Spleen (tissue), 7 donors: ENCODE results near the gene CCNB3.

Source experiments
- CTCF ChIP-seq, 11 experiments: fragments of 200-600 bp in 7 of 11; fragments of 450-650 bp in 4 of 11; sonication (generic) in 4 of 11; IDR thresholded peaks in 8 of 11; conservative IDR thresholded peaks in 3 of 11; 1 replicate in 7 of 11; 2 replicates in 4 of 11; pipeline versions ENCODE4 v1.4.0 to v1.8.0; 2016 to 2021; ENCODE audit warnings: antibody characterized with exemption in 11 of 11, inconsistent platforms in 4 of 11, mild to moderate bottlenecking in 1 of 11
- POLR2A ChIP-seq, 3 donors: fragments of 450-650 bp; IDR thresholded peaks; one replicate each; pipeline ENCODE4 v1.5.1; 2017; ENCODE audit warnings: antibody characterized with exemption in 3 of 3, mild to moderate bottlenecking in 1 of 3
- POLR2AphosphoS5 ChIP-seq, 3 donors: sonication (generic); formaldehyde crosslinking; IDR thresholded peaks; one replicate each; pipeline ENCODE4 v1.5.1; 2017; ENCODE audit warnings: antibody characterized with exemption in 3 of 3
- donor health status: DM: no; HTN: no; CAD: no; lungs with moderate emphysema.
- donor health status: DM: no; HTN: no; CAD: no.
- donor health status: DM: no; HTN: no; CAD: no.

- no peak for TF ChIP-seq POLR2A (IDR thresholded peaks at IDR 0.05)
- no peak for TF ChIP-seq CTCF (IDR thresholded peaks at IDR 0.05 in 8 of 11, conservative IDR thresholded peaks at IDR 0.05 in 3 of 11)
- TF ChIP-seq POLR2AphosphoS5 (IDR thresholded peaks at IDR 0.05) = no peak
Measured at GRCh38 chrX:50183891-50184290, 20.7 kb upstream of the CCNB3 start.
